K562 (cell line): ENCODE data around the gene RTL1. TPM values are rescaled to one million over a fixed set of nuclear protein-coding genes. Genes with fewer than 3 reads are reported as not detected.
A peak's percentile ranks its signal among the peaks of the same experiment; 100 is the strongest.

ENCODE experiments used
- FOXM1 ChIP-seq, 2 experiments: fragments of 450-650 bp in 1 of 2; sonication (generic) in 1 of 2; formaldehyde crosslinking in 1 of 2; IDR thresholded peaks; 2 replicates each; pipeline versions ENCODE4 v1.6.1 to v1.9.0; 2017 to 2022; ENCODE audit warnings: low read depth in 2 of 2, mild to moderate bottlenecking in 2 of 2, missing genetic modification reagents in 1 of 2, moderate library complexity in 1 of 2
- REST ChIP-seq, 2 experiments: fragments of 450-650 bp; formaldehyde crosslinking in 1 of 2; IDR thresholded peaks; 2 replicates each; pipeline versions ENCODE4 v1.4.0 to v1.6.1; 2014 to 2020; ENCODE audit warnings: mild to moderate bottlenecking in 2 of 2, borderline replicate concordance in 1 of 2, low read depth in 1 of 2
- SNAPC5 ChIP-seq: fragments of 250-450 bp; sonication (Bioruptor Pico); IDR thresholded peaks from 2 replicates; pipeline ENCODE4 v1.8.0; 2021; ENCODE audit warnings: moderate library complexity, mild to moderate bottlenecking, inconsistent platforms
- ZNF318 ChIP-seq, 2 experiments: fragments of 450-650 bp; IDR thresholded peaks; 2 replicates each; pipeline ENCODE4 v1.6.1; 2016; ENCODE audit warnings: mild to moderate bottlenecking in 2 of 2, borderline replicate concordance in 1 of 2, low read depth in 1 of 2, moderate library complexity in 1 of 2
- polyA plus RNA-seq, 8 experiments: library from polyadenylated mRNA; depleted of rRNA in 4 of 8; stranded (reverse) in 5 of 8; unstranded in 3 of 8; fragments of >200 nt; fragmentation: Nextera tagmentation in 2 of 8; fragmentation: Illumina TruSeq in 1 of 8; extraction: Ambion mirVana in 2 of 8; extraction: Trizol in 1 of 8; gene quantifications; 2 replicates each; pipeline versions ENCODE4 v1.2.1 to v1.2.3, GENCODE V29; 2011 to 2014; ENCODE audit warnings: inconsistent platforms in 1 of 8, missing spikeins in 1 of 8
- total RNA-seq, 7 experiments: library from RNA; depleted of rRNA in 6 of 7; stranded (reverse); fragments of >200 nt in 6 of 7; fragmentation: Illumina TruSeq in 2 of 7; extraction: Trizol in 2 of 7; gene quantifications; 2 replicates each; pipeline versions ENCODE4 v1.2.1 to v1.2.3, GENCODE V29; 2011 to 2021; ENCODE audit warnings: low replicate concordance in 1 of 7

The RTL1 gene
- total and polyA plus RNA-seq, 9 of the 15 experiments (the other 6 are each of a cell fraction or from before 2014, with no cell fraction given), result not detected

- 0 out of 4 replicates have a peak, but pooled peaks of 1 of the 2 experiments have one; percentile 30 for TF ChIP-seq ZNF318 (IDR thresholded peaks at IDR 0.05; ENCODE audit: borderline replicate concordance in 1 of 2, low read depth in 1 of 2)
- no peak for TF ChIP-seq FOXM1 (IDR thresholded peaks at IDR 0.05; ENCODE audit: low read depth)
- TF ChIP-seq FOXM1 (CRISPR knock-in tag; IDR thresholded peaks at IDR 0.05; ENCODE audit: low read depth), result 0 out of 2 replicates have a peak, but pooled peaks have one; percentile 43
- TF ChIP-seq SNAPC5 (CRISPR knock-in tag), result no peak
- TF ChIP-seq REST (IDR thresholded peaks at IDR 0.05; ENCODE audit: borderline replicate concordance), result peak; percentile 22; the same call in 1 of the 2 replicates
- TF ChIP-seq REST (CRISPR knock-in tag; IDR thresholded peaks at IDR 0.05; ENCODE audit: low read depth), result no peak
These were observed 32.0 kb downstream of the RTL1 start (continued) for GRCh38 chr14:100871234-100872186.
